ENCODE data around the gene RAPGEF1. TPM values are rescaled to one million over a fixed set of nuclear protein-coding genes. Genes with fewer than 3 reads are reported as not detected.

Gene RAPGEF1
- total RNA-seq, 2 donors from 2014 or later, result 59.7 to 73.0 TPM

GRCh38 chr9:131723632-131724031 is 16.2 kb downstream of the RAPGEF1 start:
- no peak overlapping the region for H3K27ac ChIP-seq
- H3K27me3 ChIP-seq (replicated peaks; ENCODE audit: insufficient read depth), result no peaks in the 10 kb centered on the region
- H3K36me3 ChIP-seq, result no peaks in the 10 kb centered on the region
- ATAC-seq (ENCODE audit: insufficient number of reproducible peaks, low FRiP score, low read depth), result no peak
- H3K4me1 ChIP-seq (ENCODE audit: control insufficient read depth in 1 of 2, low read depth in 2 of 2), result peaks cover 28 to 29% of the 10 kb centered on the region in 2 donors
- no peak for TF ChIP-seq CTCF (IDR thresholded peaks at IDR 0.05)
- DNase-seq (ENCODE audit: low spot score), result no peak
- H3K4me3 ChIP-seq, result no peak overlapping the region
- no peaks in the 10 kb centered on the region for H3K9me3 ChIP-seq

GRCh38 chr9:131722255-131722654 is 17.6 kb downstream of the RAPGEF1 start:
- Histone ChIP-seq H3K36me3 (no peaks in the 10 kb centered on the region), H3K4me3 (no peak overlapping the region), H3K27ac (no peak overlapping the region), H3K9me3 (no peaks in the 10 kb centered on the region), H3K27me3 (replicated peaks; ENCODE audit: insufficient read depth) (no peaks in the 10 kb centered on the region), H3K4me1 (ENCODE audit: control insufficient read depth in 1 of 2, low read depth in 2 of 2) (peaks cover 15 to 22% of the 10 kb centered on the region in 2 donors)
- ATAC-seq (ENCODE audit: insufficient number of reproducible peaks, low FRiP score, low read depth), result no peak
- no peak for DNase-seq (ENCODE audit: low spot score)
- no peak for TF ChIP-seq CTCF (IDR thresholded peaks at IDR 0.05)

- Histone ChIP-seq H3K27me3 (replicated peaks; ENCODE audit: insufficient read depth) (no peaks in the 10 kb centered on the region), H3K36me3 (no peaks in the 10 kb centered on the region), H3K9me3 (no peaks in the 10 kb centered on the region), H3K4me3 (no peak overlapping the region), H3K4me1 (ENCODE audit: control insufficient read depth in 1 of 2, low read depth in 2 of 2) (peaks cover 11 to 23% of the 10 kb centered on the region in 2 donors), H3K27ac (no peak overlapping the region)
- no peak for ATAC-seq (ENCODE audit: insufficient number of reproducible peaks, low FRiP score, low read depth)
- no peak for TF ChIP-seq CTCF (IDR thresholded peaks at IDR 0.05)
- DNase-seq (ENCODE audit: low spot score), result no peak
Measured at GRCh38 chr9:131721076-131721475, 18.8 kb downstream of the RAPGEF1 start.

GRCh38 chr9:131720330-131720729 is 19.5 kb downstream of the RAPGEF1 start:
- H3K4me1 ChIP-seq (ENCODE audit: control insufficient read depth in 1 of 2, low read depth in 2 of 2), result peaks cover 12 to 31% of the 10 kb centered on the region in 2 donors
- no peak for DNase-seq (ENCODE audit: low spot score)
- TF ChIP-seq CTCF (IDR thresholded peaks at IDR 0.05), result no peak
- no peaks in the 10 kb centered on the region for H3K27me3 ChIP-seq (replicated peaks; ENCODE audit: insufficient read depth)
- H3K9me3 ChIP-seq, result no peaks in the 10 kb centered on the region
- H3K36me3 ChIP-seq, result no peaks in the 10 kb centered on the region
- no peak for ATAC-seq (ENCODE audit: insufficient number of reproducible peaks, low FRiP score, low read depth)
- no peak overlapping the region for H3K4me3 ChIP-seq
- H3K27ac ChIP-seq, result no peak overlapping the region

- TF ChIP-seq CTCF (IDR thresholded peaks at IDR 0.05), result no peak
- no peaks in the 10 kb centered on the region for H3K27me3 ChIP-seq (replicated peaks; ENCODE audit: insufficient read depth)
- H3K27ac ChIP-seq, result peak overlapping the region in 1 of 2 donors; percentile 45
- no peak for ATAC-seq (ENCODE audit: insufficient number of reproducible peaks, low FRiP score, low read depth)
- DNase-seq (ENCODE audit: low spot score), result no peak
- H3K9me3 ChIP-seq, result no peaks in the 10 kb centered on the region
- no peaks in the 10 kb centered on the region for H3K36me3 ChIP-seq
- H3K4me1 ChIP-seq (ENCODE audit: control insufficient read depth in 1 of 2, low read depth in 2 of 2), result peaks cover 20 to 40% of the 10 kb centered on the region in 2 donors
- no peak overlapping the region for H3K4me3 ChIP-seq
Measured at GRCh38 chr9:131719262-131719908, 20.5 kb downstream of the RAPGEF1 start.

All from thoracic aorta (tissue), 2 donors.